Measurements from ENCODE around the gene EXOC6B. TPM values are rescaled to one million over a fixed set of nuclear protein-coding genes. Genes with fewer than 3 reads are reported as not detected.

The EXOC6B gene
- total and polyA plus RNA-seq, 9 of the 15 experiments (the other 6 are each of a cell fraction or from before 2014, with no cell fraction given) = 0.28 to 4.2 (median 2.0) TPM

GRCh38 chr2:72871060-72871459, 45.2 kb upstream of the EXOC6B start:
- H3K4me2 ChIP-seq (ENCODE audit: insufficient read depth, low read length) = no peak overlapping the region
- DNase-seq (ENCODE audit: extremely low read depth in 1 of 4, low spot score in 3 of 4) = no peak
- 0% methylated on average over 1 of the region's 1 CpG for WGBS (ENCODE audit: insufficient coverage, low coverage, missing lambda C conversion rate)
- H4K20me1 ChIP-seq (replicated peaks; ENCODE audit: control insufficient read depth, insufficient read depth, low read length) = no peaks in the 10 kb centered on the region
- H3K4me1 ChIP-seq (replicated peaks in 1 of 2; ENCODE audit: control insufficient read depth in 2 of 2, insufficient read depth in 2 of 2, low read length in 2 of 2) = no peaks in the 10 kb centered on the region
- BruUV-seq (replicated peaks) = no TSS peak
- no peak overlapping the region for H3K27ac ChIP-seq (ENCODE audit: extremely low read depth, low read depth, low read length)
- no peaks in the 10 kb centered on the region for H3K9me3 ChIP-seq (replicated peaks; ENCODE audit: control insufficient read depth, insufficient read depth, low read depth, low read length)
- H2AFZ ChIP-seq (ENCODE audit: low read depth, low read length) = no peak overlapping the region
- no peak for FAIRE-seq
- no peak overlapping the region for H3K4me3 ChIP-seq
- no peaks in the 10 kb centered on the region for H3K36me3 ChIP-seq (ENCODE audit: control insufficient read depth, insufficient read depth, low read length)
- H3K27me3 ChIP-seq (ENCODE audit: control insufficient read depth in 2 of 2, insufficient read depth in 2 of 2, low read length in 2 of 2) = no peaks in the 10 kb centered on the region
- no peak overlapping the region for H3K9ac ChIP-seq (ENCODE audit: insufficient read depth in 1 of 2, low read depth in 2 of 2, low read length in 2 of 2)
- ATAC-seq = no peak
- in situ Hi-C loops (cut with MboI) (no loop called here), intact Hi-C loops (cut with micrococcal nuclease) (no loop called here)
- CTCF ChIA-PET (ENCODE audit: low intra/inter-chr PET ratio) = no interaction called here
- H3K9me1 ChIP-seq (ENCODE audit: control insufficient read depth, insufficient read depth, low read length) = no peaks in the 10 kb centered on the region
- POLR2A ChIA-PET = no interaction called here
- no peaks in the 10 kb centered on the region for H3K79me2 ChIP-seq (ENCODE audit: control insufficient read depth, insufficient read depth, low read length)
- no peak for TF ChIP-seq POLR3A (IDR thresholded peaks at IDR 0.05; ENCODE audit: borderline replicate concordance, extremely low read depth, insufficient read depth, insufficient read length)
- no peak for TF ChIP-seq PBX2 (CRISPR knock-in tag; IDR thresholded peaks at IDR 0.05; ENCODE audit: low read depth)
- 0 out of 2 replicates have a peak, but pooled peaks have one; percentile 12 for TF ChIP-seq PBX2 (tag; conservative IDR thresholded peaks at IDR 0.05; ENCODE audit: low read depth)

All from K562 (cell line).